GM12875 (cell line): ENCODE measurements around the gene NUBPL.
"Not testable (repeated sequence)": the region's sequence is repeated elsewhere in the genome, so short reads cannot be mapped to it uniquely, and the experiment has no call there.

Experiments used
- H3K4me3 ChIP-seq: one replicate; pipeline ENCODE4 v1.5.1; 2011; ENCODE audit warnings: low read depth, low read length, control low read depth
- TF ChIP-seq, protein P1 (sequence below): IDR thresholded peaks from 2 replicates; pipeline ENCODE4 v1.5.1; 2011; ENCODE audit warnings: low read depth, mild to moderate bottlenecking, control low read depth, inconsistent platforms, low read length, moderate library complexity, borderline replicate concordance; ENCODE audit not compliant: insufficient read depth

NUBPL gene

DNA sequence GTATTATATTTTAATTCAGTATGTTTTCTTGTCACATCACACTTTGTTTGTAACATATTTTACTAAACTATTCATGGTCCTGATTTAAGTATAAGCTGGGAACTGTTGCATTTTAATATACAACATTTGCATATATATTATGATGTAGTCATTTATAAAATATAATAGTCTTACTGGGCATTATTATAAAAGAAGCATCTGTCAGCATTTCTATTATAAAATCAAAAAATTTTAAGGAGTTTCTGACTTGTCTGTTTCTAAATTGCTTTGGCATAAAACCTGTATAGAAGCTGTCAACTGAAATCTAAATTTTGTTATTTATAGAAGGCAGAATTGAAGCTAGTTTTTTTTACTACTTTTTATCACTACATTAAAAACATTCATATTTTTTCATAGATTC lies 166.6 kb downstream of the NUBPL start:
- no peak overlapping the region for H3K4me3 ChIP-seq
- TF ChIP-seq, protein P1, sequence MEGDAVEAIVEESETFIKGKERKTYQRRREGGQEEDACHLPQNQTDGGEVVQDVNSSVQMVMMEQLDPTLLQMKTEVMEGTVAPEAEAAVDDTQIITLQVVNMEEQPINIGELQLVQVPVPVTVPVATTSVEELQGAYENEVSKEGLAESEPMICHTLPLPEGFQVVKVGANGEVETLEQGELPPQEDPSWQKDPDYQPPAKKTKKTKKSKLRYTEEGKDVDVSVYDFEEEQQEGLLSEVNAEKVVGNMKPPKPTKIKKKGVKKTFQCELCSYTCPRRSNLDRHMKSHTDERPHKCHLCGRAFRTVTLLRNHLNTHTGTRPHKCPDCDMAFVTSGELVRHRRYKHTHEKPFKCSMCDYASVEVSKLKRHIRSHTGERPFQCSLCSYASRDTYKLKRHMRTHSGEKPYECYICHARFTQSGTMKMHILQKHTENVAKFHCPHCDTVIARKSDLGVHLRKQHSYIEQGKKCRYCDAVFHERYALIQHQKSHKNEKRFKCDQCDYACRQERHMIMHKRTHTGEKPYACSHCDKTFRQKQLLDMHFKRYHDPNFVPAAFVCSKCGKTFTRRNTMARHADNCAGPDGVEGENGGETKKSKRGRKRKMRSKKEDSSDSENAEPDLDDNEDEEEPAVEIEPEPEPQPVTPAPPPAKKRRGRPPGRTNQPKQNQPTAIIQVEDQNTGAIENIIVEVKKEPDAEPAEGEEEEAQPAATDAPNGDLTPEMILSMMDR = no peak

DNA sequence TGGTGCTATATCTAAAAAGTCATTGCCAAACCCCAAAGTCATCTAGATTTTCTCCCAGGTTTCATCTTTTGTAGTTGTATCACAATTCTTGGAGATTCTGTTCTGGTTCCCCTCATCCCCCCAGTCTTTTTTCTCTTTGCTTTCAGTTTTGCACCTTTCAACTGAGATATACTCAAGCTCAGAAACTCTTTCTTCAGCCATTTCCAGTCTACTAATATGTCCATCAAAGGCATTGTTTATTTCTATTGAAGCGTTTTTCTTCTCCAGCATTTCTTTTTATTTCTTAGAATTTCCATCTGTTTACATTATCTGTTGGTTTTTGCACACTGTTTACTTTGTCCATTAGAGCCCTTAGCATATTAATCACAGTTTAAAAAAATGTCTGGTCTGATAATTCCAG lies 179.5 kb downstream of the NUBPL start:
- H3K4me3 ChIP-seq = no peak overlapping the region
- TF ChIP-seq, protein P1 = no peak

DNA sequence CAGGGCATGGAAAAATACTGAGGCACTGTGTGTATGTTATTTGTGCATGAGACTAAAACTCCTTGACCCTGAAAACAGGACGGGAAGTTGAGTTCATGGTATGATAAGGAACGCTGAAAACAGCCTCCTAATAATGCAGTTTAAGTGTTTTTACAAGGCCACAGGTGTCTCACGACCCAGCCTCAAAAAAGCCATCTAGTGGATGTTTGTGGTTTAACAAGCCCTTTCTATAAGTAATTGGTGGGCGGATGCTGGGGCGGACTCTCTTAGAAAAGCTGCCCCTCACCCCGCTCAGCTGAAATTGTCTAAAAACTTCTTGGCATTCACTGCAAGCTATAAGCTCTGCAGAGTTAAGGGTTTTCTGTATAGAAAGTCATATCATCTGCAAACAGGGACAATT lies 184.5 kb downstream of the NUBPL start:
- H3K4me3 ChIP-seq = no peak overlapping the region
- TF ChIP-seq, protein P1 = no peak

DNA sequence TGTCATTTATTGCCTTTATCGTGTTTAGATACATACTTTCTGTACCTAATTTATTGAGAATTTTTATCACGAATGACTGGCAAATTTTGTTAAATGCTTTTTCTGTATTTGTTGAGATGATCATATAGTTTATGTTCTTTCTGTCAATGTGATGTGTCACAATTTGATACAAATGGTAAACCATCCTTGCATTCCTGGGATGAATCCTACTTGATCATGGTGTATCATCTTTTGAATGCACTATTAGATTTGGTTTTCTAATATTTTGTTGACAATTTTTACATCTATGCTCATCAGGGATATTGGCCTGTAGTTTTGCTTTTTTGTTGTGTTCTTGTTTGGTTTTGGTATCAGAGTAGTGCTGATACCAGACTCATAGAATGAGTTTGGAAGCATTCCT lies 185.1 kb downstream of the NUBPL start:
- TF ChIP-seq, protein P1 = no peak
- no peak overlapping the region for H3K4me3 ChIP-seq

DNA sequence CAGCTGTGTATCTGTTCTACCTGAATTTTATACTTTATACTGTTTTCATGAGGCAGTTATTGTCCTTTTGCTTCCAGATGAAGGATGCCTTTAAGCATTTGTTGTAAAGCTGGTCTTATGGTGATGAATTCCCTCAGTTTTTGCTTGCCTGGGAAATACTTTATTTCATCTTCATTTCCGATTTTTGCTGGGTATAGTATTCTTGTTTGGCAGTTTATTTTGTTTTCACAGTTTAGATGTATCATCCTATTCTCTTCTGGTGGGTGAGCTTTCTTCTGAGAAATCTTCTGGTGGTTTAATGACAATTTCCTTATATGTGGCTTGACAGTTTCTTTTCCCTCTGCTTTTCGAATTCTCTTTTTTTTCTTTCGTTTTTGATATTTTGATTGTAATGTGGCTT lies 188.1 kb downstream of the NUBPL start:
- TF ChIP-seq, protein P1 = no peak
- no peak overlapping the region for H3K4me3 ChIP-seq

DNA sequence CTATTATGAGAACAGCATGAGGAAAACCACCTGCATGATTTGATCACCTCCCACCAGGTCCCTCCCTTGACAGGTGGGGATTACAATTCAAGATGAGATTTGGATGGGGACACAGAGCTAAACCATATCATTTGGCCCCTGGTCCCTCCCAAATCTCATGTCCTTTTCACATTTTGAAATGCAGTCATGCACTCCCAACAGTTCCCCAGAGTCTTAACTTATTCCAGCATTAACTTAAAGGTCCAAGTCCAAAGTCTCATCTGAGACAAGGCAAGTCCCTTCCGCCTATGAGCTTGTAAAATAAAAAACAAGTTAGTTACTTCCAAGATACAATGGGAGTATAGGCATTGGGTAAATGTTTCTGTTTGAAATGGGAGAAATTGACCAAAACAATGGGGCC lies 189.8 kb downstream of the NUBPL start:
- H3K4me3 ChIP-seq = not testable (repeated sequence)

DNA sequence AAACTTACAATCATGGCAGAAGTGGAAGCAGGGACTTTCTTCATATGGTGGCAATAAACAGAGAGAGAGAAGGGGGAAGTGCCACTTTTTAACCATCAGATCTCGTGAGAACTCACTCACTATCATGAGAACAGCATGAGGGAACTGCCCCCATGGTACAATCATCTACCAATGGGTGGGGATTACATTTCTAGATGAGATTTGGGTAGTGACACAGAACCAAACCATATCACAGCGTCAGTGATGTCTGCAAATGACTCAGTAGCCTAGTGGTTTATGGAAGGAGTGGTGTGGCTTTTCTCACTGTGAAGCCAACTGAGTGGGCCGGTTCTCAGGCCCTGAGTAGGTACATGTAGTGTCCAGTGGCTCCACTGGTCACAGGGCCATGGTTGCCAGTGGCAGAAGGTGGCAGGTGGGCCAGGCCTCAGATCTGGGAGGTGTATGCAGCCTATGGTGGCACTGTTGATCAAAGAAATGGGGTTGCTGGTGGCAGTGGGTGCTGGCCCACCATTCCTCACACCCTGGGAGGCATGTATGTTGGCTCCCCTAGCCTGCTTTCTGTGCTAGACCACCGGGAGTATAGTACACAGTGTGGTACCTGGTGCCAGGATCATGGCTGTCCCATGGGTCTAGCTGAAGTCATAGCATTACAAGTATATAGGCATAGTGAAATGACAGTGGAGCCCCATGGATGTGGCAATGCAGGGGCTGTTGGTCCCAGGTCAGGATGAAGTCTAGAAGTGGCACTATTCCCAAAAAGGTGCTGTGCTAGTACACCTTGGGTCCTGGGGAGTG lies 191.9 kb downstream of the NUBPL start:
- TF ChIP-seq, protein P1 = no peak
- no peak overlapping the region for H3K4me3 ChIP-seq

DNA sequence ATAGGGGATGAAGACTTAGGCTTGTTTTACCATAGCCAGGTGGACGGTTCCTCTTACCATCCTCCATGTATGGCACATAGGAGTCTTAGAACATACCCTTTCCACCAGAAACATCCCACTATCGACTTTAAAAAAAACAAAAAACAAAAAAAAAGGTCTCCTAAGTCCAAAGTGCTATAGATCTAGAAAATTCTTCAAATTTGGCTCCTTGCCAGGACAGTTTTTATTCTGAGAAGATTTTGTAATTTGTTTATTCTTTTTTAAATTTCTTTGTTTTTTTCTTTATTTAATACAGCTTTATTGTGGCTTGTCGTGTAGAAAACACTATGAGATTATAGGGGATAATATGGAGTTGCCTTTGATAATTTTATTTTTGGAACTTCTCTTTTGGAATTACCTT lies 197.7 kb downstream of the NUBPL start:
- TF ChIP-seq, protein P1 = no peak
- H3K4me3 ChIP-seq = no peak overlapping the region
